ENCODE measurements around the gene MICB. TPM values are rescaled to one million over a fixed set of nuclear protein-coding genes. Genes with fewer than 3 reads are reported as not detected.

The MICB gene
- total and polyA plus RNA-seq, 9 of the 15 experiments (the other 6 are each of a cell fraction or from before 2014, with no cell fraction given), result 13.3 to 34.5 (median 19.8) TPM

GRCh38 chr6:31541658-31542521 lies 43.9 kb downstream of the MICB start, which contains the start of gene DDX39B (continued):
- TF ChIP-seq, protein P1, sequence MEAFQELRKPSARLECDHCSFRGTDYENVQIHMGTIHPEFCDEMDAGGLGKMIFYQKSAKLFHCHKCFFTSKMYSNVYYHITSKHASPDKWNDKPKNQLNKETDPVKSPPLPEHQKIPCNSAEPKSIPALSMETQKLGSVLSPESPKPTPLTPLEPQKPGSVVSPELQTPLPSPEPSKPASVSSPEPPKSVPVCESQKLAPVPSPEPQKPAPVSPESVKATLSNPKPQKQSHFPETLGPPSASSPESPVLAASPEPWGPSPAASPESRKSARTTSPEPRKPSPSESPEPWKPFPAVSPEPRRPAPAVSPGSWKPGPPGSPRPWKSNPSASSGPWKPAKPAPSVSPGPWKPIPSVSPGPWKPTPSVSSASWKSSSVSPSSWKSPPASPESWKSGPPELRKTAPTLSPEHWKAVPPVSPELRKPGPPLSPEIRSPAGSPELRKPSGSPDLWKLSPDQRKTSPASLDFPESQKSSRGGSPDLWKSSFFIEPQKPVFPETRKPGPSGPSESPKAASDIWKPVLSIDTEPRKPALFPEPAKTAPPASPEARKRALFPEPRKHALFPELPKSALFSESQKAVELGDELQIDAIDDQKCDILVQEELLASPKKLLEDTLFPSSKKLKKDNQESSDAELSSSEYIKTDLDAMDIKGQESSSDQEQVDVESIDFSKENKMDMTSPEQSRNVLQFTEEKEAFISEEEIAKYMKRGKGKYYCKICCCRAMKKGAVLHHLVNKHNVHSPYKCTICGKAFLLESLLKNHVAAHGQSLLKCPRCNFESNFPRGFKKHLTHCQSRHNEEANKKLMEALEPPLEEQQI (IDR thresholded peaks at IDR 0.05), result peak; percentile 63; the same call in 1 of the 2 replicates
- no peak; the same call in 1 of the 2 replicates for TF ChIP-seq CGGBP1 (CRISPR knock-in tag; IDR thresholded peaks at IDR 0.05)
- TF ChIP-seq BCL6 (CRISPR knock-in tag; IDR thresholded peaks at IDR 0.05), result peak; percentile 62; the same call in 1 of the 2 replicates
- TF ChIP-seq, protein P2, sequence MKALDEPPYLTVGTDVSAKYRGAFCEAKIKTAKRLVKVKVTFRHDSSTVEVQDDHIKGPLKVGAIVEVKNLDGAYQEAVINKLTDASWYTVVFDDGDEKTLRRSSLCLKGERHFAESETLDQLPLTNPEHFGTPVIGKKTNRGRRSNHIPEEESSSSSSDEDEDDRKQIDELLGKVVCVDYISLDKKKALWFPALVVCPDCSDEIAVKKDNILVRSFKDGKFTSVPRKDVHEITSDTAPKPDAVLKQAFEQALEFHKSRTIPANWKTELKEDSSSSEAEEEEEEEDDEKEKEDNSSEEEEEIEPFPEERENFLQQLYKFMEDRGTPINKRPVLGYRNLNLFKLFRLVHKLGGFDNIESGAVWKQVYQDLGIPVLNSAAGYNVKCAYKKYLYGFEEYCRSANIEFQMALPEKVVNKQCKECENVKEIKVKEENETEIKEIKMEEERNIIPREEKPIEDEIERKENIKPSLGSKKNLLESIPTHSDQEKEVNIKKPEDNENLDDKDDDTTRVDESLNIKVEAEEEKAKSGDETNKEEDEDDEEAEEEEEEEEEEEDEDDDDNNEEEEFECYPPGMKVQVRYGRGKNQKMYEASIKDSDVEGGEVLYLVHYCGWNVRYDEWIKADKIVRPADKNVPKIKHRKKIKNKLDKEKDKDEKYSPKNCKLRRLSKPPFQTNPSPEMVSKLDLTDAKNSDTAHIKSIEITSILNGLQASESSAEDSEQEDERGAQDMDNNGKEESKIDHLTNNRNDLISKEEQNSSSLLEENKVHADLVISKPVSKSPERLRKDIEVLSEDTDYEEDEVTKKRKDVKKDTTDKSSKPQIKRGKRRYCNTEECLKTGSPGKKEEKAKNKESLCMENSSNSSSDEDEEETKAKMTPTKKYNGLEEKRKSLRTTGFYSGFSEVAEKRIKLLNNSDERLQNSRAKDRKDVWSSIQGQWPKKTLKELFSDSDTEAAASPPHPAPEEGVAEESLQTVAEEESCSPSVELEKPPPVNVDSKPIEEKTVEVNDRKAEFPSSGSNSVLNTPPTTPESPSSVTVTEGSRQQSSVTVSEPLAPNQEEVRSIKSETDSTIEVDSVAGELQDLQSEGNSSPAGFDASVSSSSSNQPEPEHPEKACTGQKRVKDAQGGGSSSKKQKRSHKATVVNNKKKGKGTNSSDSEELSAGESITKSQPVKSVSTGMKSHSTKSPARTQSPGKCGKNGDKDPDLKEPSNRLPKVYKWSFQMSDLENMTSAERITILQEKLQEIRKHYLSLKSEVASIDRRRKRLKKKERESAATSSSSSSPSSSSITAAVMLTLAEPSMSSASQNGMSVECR (CRISPR knock-in tag; IDR thresholded peaks at IDR 0.05), result peak; percentile 14; the same call in 1 of the 2 replicates
- peak; percentile 87 to 92 for TF ChIP-seq ARNT (IDR thresholded peaks at IDR 0.05)
- TF ChIP-seq MAFK (IDR thresholded peaks at IDR 0.05; ENCODE audit: low read length), result 0 out of 2 replicates have a peak, but pooled peaks have one; percentile 11
- peak; percentile 52 for TF ChIP-seq ARID1B (IDR thresholded peaks at IDR 0.05)
- no peak for TF ChIP-seq HMGN3 (IDR thresholded peaks at IDR 0.05; ENCODE audit: borderline replicate concordance, extremely low read depth, insufficient read length, low read depth, low read length)
- TF ChIP-seq, protein P3, sequence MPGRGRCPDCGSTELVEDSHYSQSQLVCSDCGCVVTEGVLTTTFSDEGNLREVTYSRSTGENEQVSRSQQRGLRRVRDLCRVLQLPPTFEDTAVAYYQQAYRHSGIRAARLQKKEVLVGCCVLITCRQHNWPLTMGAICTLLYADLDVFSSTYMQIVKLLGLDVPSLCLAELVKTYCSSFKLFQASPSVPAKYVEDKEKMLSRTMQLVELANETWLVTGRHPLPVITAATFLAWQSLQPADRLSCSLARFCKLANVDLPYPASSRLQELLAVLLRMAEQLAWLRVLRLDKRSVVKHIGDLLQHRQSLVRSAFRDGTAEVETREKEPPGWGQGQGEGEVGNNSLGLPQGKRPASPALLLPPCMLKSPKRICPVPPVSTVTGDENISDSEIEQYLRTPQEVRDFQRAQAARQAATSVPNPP (IDR thresholded peaks at IDR 0.05; ENCODE audit: borderline replicate concordance, insufficient read depth, insufficient read length), result no peak

Measured in K562 (cell line).